ENCODE results near the gene GSK3A. TPM values are rescaled to one million over a fixed set of nuclear protein-coding genes. Genes with fewer than 3 reads are reported as not detected.

Gene GSK3A
- total and polyA plus RNA-seq, 2 donors (not counting 1 experiment from before 2014, with no cell fraction given), result 38.5 to 42.0 TPM

DNA sequence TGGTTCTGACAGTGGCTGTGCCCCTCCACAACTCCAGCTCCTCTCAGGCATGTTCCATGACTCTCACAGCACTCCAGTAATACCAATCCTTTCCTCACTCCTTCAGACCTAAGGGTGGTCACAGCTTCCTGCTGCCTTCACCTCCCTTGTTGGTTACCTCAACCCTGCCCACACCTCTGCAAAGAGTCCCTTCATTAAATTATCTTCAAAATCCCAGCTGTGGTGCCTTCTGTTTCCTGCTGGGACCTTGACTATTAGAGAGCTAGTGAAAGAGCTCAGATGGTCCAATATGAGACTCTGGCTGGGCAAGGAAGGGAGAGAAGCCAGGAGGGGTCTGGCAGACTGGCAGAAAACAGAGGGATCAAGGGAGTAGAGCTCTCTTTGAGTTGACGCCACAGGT, 51.1 kb downstream of the GSK3A start:
- peaks cover 0 to 4% of the 10 kb centered on the region in 2 experiments for H3K36me3 ChIP-seq (replicated peaks in 1 of 2; ENCODE audit: control extremely low read depth in 1 of 2, control insufficient read depth in 1 of 2, extremely low read depth in 1 of 2, insufficient read depth in 2 of 2, low read length in 1 of 2)
- Mint-ChIP-seq H3K27ac (peak overlapping the region; percentile 22), H3K4me3 (no peak overlapping the region), H3K27me3 (no peaks in the 10 kb centered on the region), H3K9me3 (ENCODE audit: insufficient read depth) (peaks cover 2% of the 10 kb centered on the region), H3K4me1 (peaks cover 22% of the 10 kb centered on the region)
- ATAC-seq (ENCODE audit: low read depth) (no peak), DNase-seq (no peak)
- H3K27me3 ChIP-seq (replicated peaks in 1 of 4; ENCODE audit: control extremely low read depth in 1 of 4, control insufficient read depth in 3 of 4, insufficient read depth in 4 of 4, low read length in 3 of 4), result no peaks in the 10 kb centered on the region
- H3K27ac ChIP-seq (ENCODE audit: low read length in 2 of 2), result no peak overlapping the region
- WGBS (ENCODE audit: insufficient coverage), result 100% methylated on average over 1 of the region's 1 CpG
- ChIA-PET CTCF (interaction anchor here (0.6 to 1.1 kb wide), 3 partner anchors 9 to 186 kb away, joined by 3 to 4 read pairs (median 4); no protein-coding TSS in a partner anchor), POLR2A (interaction anchor here (1.0 kb wide), 1 partner anchor 62 kb away, joined by 8 read pairs; no protein-coding TSS in a partner anchor)
- no peak overlapping the region for H3K4me3 ChIP-seq (ENCODE audit: control extremely low read depth in 1 of 5, extremely low read depth in 1 of 5, insufficient read depth in 1 of 5, low read depth in 2 of 5, low read length in 4 of 5)
- peaks cover 0 to 5% of the 10 kb centered on the region in 2 donors for H3K4me1 ChIP-seq (ENCODE audit: control insufficient read depth in 2 of 2, insufficient read depth in 2 of 2, low read length in 2 of 2)
- no peak overlapping the region for H3K4me2 ChIP-seq (replicated peaks; ENCODE audit: low read depth, low read length, poor library complexity, severe bottlenecking)
- H3K9me3 ChIP-seq (ENCODE audit: control extremely low read depth in 1 of 3, control insufficient read depth in 2 of 3, insufficient read depth in 1 of 3, low read length in 2 of 3), result peaks cover 0 to 4% (median 4%) of the 10 kb centered on the region in 3 donors
- intact Hi-C loops (cut with micrococcal nuclease), result no loop called here
- H3K79me2 ChIP-seq (ENCODE audit: control insufficient read depth, insufficient read depth, low read length), result peaks cover 4% of the 10 kb centered on the region
- TF ChIP-seq, protein P1, sequence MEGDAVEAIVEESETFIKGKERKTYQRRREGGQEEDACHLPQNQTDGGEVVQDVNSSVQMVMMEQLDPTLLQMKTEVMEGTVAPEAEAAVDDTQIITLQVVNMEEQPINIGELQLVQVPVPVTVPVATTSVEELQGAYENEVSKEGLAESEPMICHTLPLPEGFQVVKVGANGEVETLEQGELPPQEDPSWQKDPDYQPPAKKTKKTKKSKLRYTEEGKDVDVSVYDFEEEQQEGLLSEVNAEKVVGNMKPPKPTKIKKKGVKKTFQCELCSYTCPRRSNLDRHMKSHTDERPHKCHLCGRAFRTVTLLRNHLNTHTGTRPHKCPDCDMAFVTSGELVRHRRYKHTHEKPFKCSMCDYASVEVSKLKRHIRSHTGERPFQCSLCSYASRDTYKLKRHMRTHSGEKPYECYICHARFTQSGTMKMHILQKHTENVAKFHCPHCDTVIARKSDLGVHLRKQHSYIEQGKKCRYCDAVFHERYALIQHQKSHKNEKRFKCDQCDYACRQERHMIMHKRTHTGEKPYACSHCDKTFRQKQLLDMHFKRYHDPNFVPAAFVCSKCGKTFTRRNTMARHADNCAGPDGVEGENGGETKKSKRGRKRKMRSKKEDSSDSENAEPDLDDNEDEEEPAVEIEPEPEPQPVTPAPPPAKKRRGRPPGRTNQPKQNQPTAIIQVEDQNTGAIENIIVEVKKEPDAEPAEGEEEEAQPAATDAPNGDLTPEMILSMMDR (IDR thresholded peaks at IDR 0.05), result no peak
- TF ChIP-seq EZH2 (IDR thresholded peaks at IDR 0.05; ENCODE audit: borderline replicate concordance, insufficient read depth, low read depth, low read length, poor library complexity, severe bottlenecking), result no peak
- H4K20me1 ChIP-seq (ENCODE audit: control insufficient read depth, insufficient read depth, low read length, poor library complexity, severe bottlenecking), result no peaks in the 10 kb centered on the region
- no peak overlapping the region for H2AFZ ChIP-seq (ENCODE audit: insufficient read depth, low read depth, low read length, poor library complexity, severe bottlenecking)
- no peak overlapping the region for H3K9ac ChIP-seq (ENCODE audit: low read length)

DNA sequence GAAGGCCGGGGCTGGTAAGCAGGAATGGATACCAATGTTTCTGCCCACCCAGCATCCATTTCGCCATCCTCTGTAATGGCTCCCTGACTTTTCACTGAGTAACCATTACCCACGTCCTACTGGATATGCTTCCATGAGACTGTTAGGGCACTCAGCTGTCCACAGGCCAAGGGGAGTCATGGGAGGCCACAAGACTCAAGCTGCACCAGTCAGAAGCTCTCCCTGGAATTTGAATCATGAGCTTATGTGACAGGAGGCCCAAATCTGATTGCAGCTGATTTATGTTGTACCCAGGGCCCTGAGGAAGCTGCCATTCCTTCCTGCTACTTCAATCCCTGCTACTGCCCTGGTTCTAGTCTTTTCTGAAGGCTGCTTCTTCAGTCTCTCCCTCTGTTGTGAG, 53.3 kb downstream of the GSK3A start:
- peaks cover 3% of the 10 kb centered on the region for H3K79me2 ChIP-seq (ENCODE audit: control insufficient read depth, insufficient read depth, low read length)
- peaks cover 15% of the 10 kb centered on the region in 2 donors for H3K4me1 ChIP-seq (ENCODE audit: control insufficient read depth in 2 of 2, insufficient read depth in 2 of 2, low read length in 2 of 2)
- H3K36me3 ChIP-seq (replicated peaks in 1 of 2; ENCODE audit: control extremely low read depth in 1 of 2, control insufficient read depth in 1 of 2, extremely low read depth in 1 of 2, insufficient read depth in 2 of 2, low read length in 1 of 2), result no peaks in the 10 kb centered on the region
- peaks cover 0 to 4% (median 4%) of the 10 kb centered on the region in 3 donors for H3K9me3 ChIP-seq (ENCODE audit: control extremely low read depth in 1 of 3, control insufficient read depth in 2 of 3, insufficient read depth in 1 of 3, low read length in 2 of 3)
- H3K4me1 Mint-ChIP-seq, result peaks cover 30% of the 10 kb centered on the region
- ATAC-seq (ENCODE audit: low read depth), result no peak
- H3K27me3 ChIP-seq (replicated peaks in 1 of 4; ENCODE audit: control extremely low read depth in 1 of 4, control insufficient read depth in 3 of 4, insufficient read depth in 4 of 4, low read length in 3 of 4), result no peaks in the 10 kb centered on the region
- H2AFZ ChIP-seq (ENCODE audit: insufficient read depth, low read depth, low read length, poor library complexity, severe bottlenecking), result no peak overlapping the region
- ChIA-PET CTCF (interaction anchor here (0.8 to 10.8 kb wide), 7 partner anchors 12 to 156 kb away, joined by 3 to 150 read pairs (median 3); partner anchors contain the start of gene POU2F2), POLR2A (no interaction called here)
- 88% methylated on average over 3 of the region's 3 CpGs for WGBS (ENCODE audit: insufficient coverage)
- H3K9me3 Mint-ChIP-seq (ENCODE audit: insufficient read depth), result peaks cover 2% of the 10 kb centered on the region
- no peak overlapping the region for H3K9ac ChIP-seq (ENCODE audit: low read length)
- no peaks in the 10 kb centered on the region for H3K27me3 Mint-ChIP-seq
- intact Hi-C loops (cut with micrococcal nuclease), result no loop called here
- H4K20me1 ChIP-seq (ENCODE audit: control insufficient read depth, insufficient read depth, low read length, poor library complexity, severe bottlenecking), result no peaks in the 10 kb centered on the region
- H3K4me3 Mint-ChIP-seq, result no peak overlapping the region
- DNase-seq, result no peak
- TF ChIP-seq, protein P1 (IDR thresholded peaks at IDR 0.05), result no peak
- TF ChIP-seq EZH2 (IDR thresholded peaks at IDR 0.05; ENCODE audit: borderline replicate concordance, insufficient read depth, low read depth, low read length, poor library complexity, severe bottlenecking), result no peak
- no peak overlapping the region for H3K4me2 ChIP-seq (replicated peaks; ENCODE audit: low read depth, low read length, poor library complexity, severe bottlenecking)
- H3K27ac ChIP-seq (ENCODE audit: low read length in 2 of 2), result no peak overlapping the region
- no peak overlapping the region for H3K4me3 ChIP-seq (ENCODE audit: control extremely low read depth in 1 of 5, extremely low read depth in 1 of 5, insufficient read depth in 1 of 5, low read depth in 2 of 5, low read length in 4 of 5)
- no peak overlapping the region for H3K27ac Mint-ChIP-seq
